SK-N-SH treated with all-trans-retinoic acid at 6 μM for 48 hours (cell line): ENCODE results near the gene TRRAP.

ENCODE experiments used
- ARNTL ChIP-seq: fragments of 450-650 bp; formaldehyde crosslinking; IDR thresholded peaks from 2 replicates; pipeline ENCODE4 v1.5.0; 2020; ENCODE audit warnings: low read depth, mild to moderate bottlenecking, moderate library complexity, borderline replicate concordance
- BACH2 ChIP-seq: fragments of 250-450 bp; sonication (Bioruptor Pico); IDR thresholded peaks from 2 replicates; pipeline ENCODE4 v1.9.0; 2021; ENCODE audit warnings: mild to moderate bottlenecking, borderline replicate concordance
- CREB5 ChIP-seq: fragments of 250-450 bp; sonication (Bioruptor Pico); IDR thresholded peaks from 2 replicates; pipeline ENCODE4 v1.5.1; 2020; ENCODE audit warnings: low read depth, mild to moderate bottlenecking, moderate library complexity
- CSDC2 ChIP-seq: fragments of 250-450 bp; sonication (Bioruptor Pico); IDR thresholded peaks from 2 replicates; pipeline ENCODE4 v1.5.0; 2020; ENCODE audit warnings: mild to moderate bottlenecking, moderate library complexity
- CSRNP3 ChIP-seq: fragments of 250-450 bp; sonication (Bioruptor Pico); IDR thresholded peaks from 2 replicates; pipeline ENCODE4 v1.5.1; 2021; ENCODE audit warnings: mild to moderate bottlenecking, moderate library complexity
- GLIS3 ChIP-seq: fragments of 250-450 bp; sonication (Bioruptor Pico); IDR thresholded peaks from 2 replicates; pipeline ENCODE4 v1.5.0; 2020; ENCODE audit warnings: mild to moderate bottlenecking, moderate library complexity
- OSR1 ChIP-seq: fragments of 250-450 bp; sonication (Bioruptor Pico); IDR thresholded peaks from 2 replicates; pipeline ENCODE4 v1.8.0; 2022; ENCODE audit warnings: moderate library complexity, mild to moderate bottlenecking, inconsistent platforms
- PATZ1 ChIP-seq: fragments of 250-450 bp; sonication (Bioruptor Pico); IDR thresholded peaks from 2 replicates; pipeline ENCODE4 v1.8.0; 2020; ENCODE audit warnings: mild to moderate bottlenecking, moderate library complexity, borderline replicate concordance
- POU6F1 ChIP-seq: fragments of 250-450 bp; sonication (Bioruptor Pico); IDR thresholded peaks from 2 replicates; pipeline ENCODE4 v1.8.0; 2021; ENCODE audit warnings: low read depth, mild to moderate bottlenecking, moderate library complexity, borderline replicate concordance
- PPARA ChIP-seq: fragments of 250-450 bp; sonication (Bioruptor Pico); IDR thresholded peaks from 2 replicates; pipeline ENCODE4 v1.5.0; 2020; ENCODE audit warnings: mild to moderate bottlenecking, borderline replicate concordance
- TOX ChIP-seq: fragments of 250-450 bp; sonication (Bioruptor Pico); IDR thresholded peaks from 2 replicates; pipeline ENCODE4 v1.8.0; 2021; ENCODE audit warnings: mild to moderate bottlenecking, moderate library complexity, borderline replicate concordance
- ZC3H10 ChIP-seq: fragments of 250-450 bp; sonication (Bioruptor Pico); IDR thresholded peaks from 2 replicates; pipeline ENCODE4 v1.5.1; 2021; ENCODE audit warnings: mild to moderate bottlenecking, moderate library complexity
- ZNF565 ChIP-seq: fragments of 450-650 bp; formaldehyde crosslinking; conservative IDR thresholded peaks from 2 replicates; pipeline ENCODE4 v1.5.0; 2020; ENCODE audit warnings: low read depth, mild to moderate bottlenecking, moderate library complexity

GRCh38 chr7:99032928-99033327, 154.6 kb downstream of the TRRAP start:
- TF ChIP-seq ARNTL (CRISPR knock-in tag): no peak
- TF ChIP-seq GLIS3 (CRISPR knock-in tag): no peak
- TF ChIP-seq BACH2 (CRISPR knock-in tag): no peak
- no peak for TF ChIP-seq ZNF565 (CRISPR knock-in tag)
- TF ChIP-seq TOX (CRISPR knock-in tag): no peak
- no peak for TF ChIP-seq ZC3H10 (CRISPR knock-in tag)
- no peak for TF ChIP-seq PPARA (CRISPR knock-in tag)
- TF ChIP-seq CSDC2: no peak
- TF ChIP-seq POU6F1 (CRISPR knock-in tag): no peak
- no peak for TF ChIP-seq CSRNP3 (CRISPR knock-in tag)
- no peak for TF ChIP-seq PATZ1
- no peak for TF ChIP-seq OSR1 (CRISPR knock-in tag)
- no peak for TF ChIP-seq CREB5 (CRISPR knock-in tag)
